Endothelial cell of umbilical vein (primary cell): ENCODE data around the gene INPP5A. TPM values are rescaled to one million over a fixed set of nuclear protein-coding genes. Genes with fewer than 3 reads are reported as not detected.
"Not testable (repeated sequence)": the region's sequence is repeated elsewhere in the genome, so short reads cannot be mapped to it uniquely, and the experiment has no call there.

ENCODE experiments used
- BruUV-seq: library from RNA; stranded (reverse); fragments of 400-500 nt; replicated peaks from 2 replicates; lab custom pipeline; 2021; lab: Mats Ljungman, UMichigan
- CTCF ChIA-PET: fragments of 300-600, 350-600 bp; sonication (Branson Sonifier 250); formaldehyde crosslinking; loops from one replicate; lab custom pipeline; 2021; ENCODE audit warnings: antibody characterized with exemption, inconsistent platforms; lab: Charles Lee
- POLR2A ChIA-PET: fragments of 300-600, 350-600 bp; sonication (Branson Sonifier 250); formaldehyde crosslinking; loops from one replicate; lab custom pipeline; 2021; ENCODE audit warnings: antibody characterized with exemption, inconsistent platforms; lab: Charles Lee
- DNase-seq: peaks from one replicate; pipeline ENCODE4 v3.0.0-alpha.2; 2011; ENCODE audit warnings: low read depth, low spot score
- FAIRE-seq: peaks from 2 replicates; lab custom pipeline; 2011; peaks lifted over from hg19 to GRCh38; lab: Jason Lieb, UNC
- H2AFZ ChIP-seq: 2 replicates; pipeline ENCODE4 v1.6.0; 2012; ENCODE audit warnings: low read depth, low read length, control low read depth, inconsistent platforms
- H3K27ac ChIP-seq: 2 replicates; pipeline ENCODE4 v1.5.1; 2011; ENCODE audit warnings: low read depth, mild to moderate bottlenecking, control low read depth, low read length, moderate library complexity; ENCODE audit not compliant: insufficient read depth
- H3K27me3 ChIP-seq, 2 experiments: 2 replicates each; pipeline versions ENCODE4 v1.6.0 to v1.6.1; 2011; ENCODE audit warnings: low read length in 2 of 2, mixed read lengths in 1 of 2; ENCODE audit not compliant: control insufficient read depth in 2 of 2, insufficient read depth in 2 of 2
- H3K36me3 ChIP-seq, 2 experiments: 2 replicates in 1 of 2; 3 replicates in 1 of 2; pipeline ENCODE4 v1.5.1; 2011; ENCODE audit warnings: low read length in 2 of 2, mild to moderate bottlenecking in 1 of 2, moderate library complexity in 1 of 2; ENCODE audit not compliant: control insufficient read depth in 2 of 2, insufficient read depth in 2 of 2; ENCODE audit errors: extremely low read depth in 1 of 2
- H3K4me1 ChIP-seq: 3 replicates; pipeline ENCODE4 v1.5.1; 2011; ENCODE audit warnings: mild to moderate bottlenecking, low read length; ENCODE audit not compliant: control insufficient read depth, insufficient read depth; ENCODE audit errors: extremely low read depth
- H3K4me2 ChIP-seq: 2 replicates; pipeline ENCODE4 v1.6.1; 2011; ENCODE audit warnings: low read length, control low read depth, mixed read lengths; ENCODE audit not compliant: insufficient read depth
- H3K4me3 ChIP-seq, 3 experiments: fragments of 200-600 bp in 1 of 3; sonication (generic), shearing (Covaris generic) in 1 of 3; replicated peaks in 1 of 3; 2 replicates each; pipeline ENCODE4 v1.5.1; 2011 to 2016; ENCODE audit warnings: control low read depth in 3 of 3, low read length in 3 of 3, mild to moderate bottlenecking in 2 of 3, inconsistent platforms in 1 of 3, low read depth in 1 of 3, moderate library complexity in 1 of 3; ENCODE audit not compliant: insufficient read depth in 1 of 3
- H3K79me2 ChIP-seq: 2 replicates; pipeline ENCODE4 v1.6.0; 2012; ENCODE audit warnings: low read length, inconsistent platforms; ENCODE audit not compliant: control insufficient read depth, insufficient read depth
- H3K9ac ChIP-seq: replicated peaks from 2 replicates; pipeline ENCODE3; 2011; ENCODE audit warnings: low read length, control low read depth; ENCODE audit not compliant: insufficient read depth; ENCODE audit errors: extremely low read depth
- H3K9me1 ChIP-seq: replicated peaks from 3 replicates; pipeline ENCODE4 v1.6.0; 2011; ENCODE audit warnings: mild to moderate bottlenecking, low read length; ENCODE audit not compliant: control insufficient read depth, insufficient read depth; ENCODE audit errors: extremely low read depth
- H3K9me3 ChIP-seq: replicated peaks from 2 replicates; pipeline ENCODE4 v1.5.1; 2012; ENCODE audit warnings: low read length, inconsistent platforms; ENCODE audit not compliant: control insufficient read depth, insufficient read depth
- H4K20me1 ChIP-seq: replicated peaks from 2 replicates; pipeline ENCODE3; 2011; ENCODE audit warnings: mild to moderate bottlenecking, low read length; ENCODE audit not compliant: control insufficient read depth, insufficient read depth; ENCODE audit errors: extremely low read depth
- CTCF ChIP-seq, 2 donors: IDR thresholded peaks; 1 replicate in 1 of 2; 2 replicates in 1 of 2; pipeline ENCODE4 v1.5.1; 2011; ENCODE audit warnings: low read length in 2 of 2, mild to moderate bottlenecking in 2 of 2, moderate library complexity in 2 of 2, control low read depth in 1 of 2, inconsistent platforms in 1 of 2, low read depth in 1 of 2; ENCODE audit not compliant: insufficient read depth in 1 of 2; ENCODE audit errors: extremely low read depth in 1 of 2
- EZH2 ChIP-seq: IDR thresholded peaks from 2 replicates; pipeline ENCODE4 v1.6.1; 2012; ENCODE audit warnings: borderline replicate concordance, low read depth, mild to moderate bottlenecking, moderate library complexity, low read length, inconsistent platforms; ENCODE audit not compliant: severe bottlenecking
- FOS ChIP-seq: IDR thresholded peaks from 2 replicates; pipeline ENCODE4 v1.6.1; 2011; ENCODE audit warnings: mild to moderate bottlenecking, low read length, moderate library complexity, borderline replicate concordance; ENCODE audit not compliant: insufficient read depth
- GATA2 ChIP-seq: IDR thresholded peaks from 2 replicates; pipeline ENCODE4 v1.7.0; 2011; ENCODE audit warnings: low read depth, mild to moderate bottlenecking, moderate library complexity, mixed read lengths, low read length; ENCODE audit not compliant: insufficient read length, insufficient read depth
- JUN ChIP-seq: IDR thresholded peaks from 2 replicates; pipeline ENCODE4 v1.6.1; 2011; ENCODE audit warnings: borderline replicate concordance, low read depth; ENCODE audit not compliant: insufficient read length, insufficient read depth
- MAX ChIP-seq: IDR thresholded peaks from 2 replicates; pipeline ENCODE4 v1.6.1; 2011; ENCODE audit not compliant: insufficient read depth, insufficient read length
- MYC ChIP-seq: IDR thresholded peaks from one replicate; pipeline ENCODE4 v1.6.1; 2011; ENCODE audit warnings: mild to moderate bottlenecking, low read depth, low read length
- POLR2A ChIP-seq: IDR thresholded peaks from 2 replicates; pipeline ENCODE4 v1.6.1; 2012; ENCODE audit warnings: low read depth, mild to moderate bottlenecking, control low read depth, low read length
- POLR2AphosphoS5 ChIP-seq: IDR thresholded peaks from 2 replicates; pipeline ENCODE4 v1.6.1; 2012; ENCODE audit warnings: low read depth, mild to moderate bottlenecking, control low read depth, low read length, moderate library complexity; ENCODE audit not compliant: insufficient read depth
- dilution Hi-C: fragments of 300-500 bp; cut with MboI; formaldehyde crosslinking; loops from one replicate; pipeline ENCODE4 v1.15.0; 2019; ENCODE audit warnings: low sequenced_read_pairs; ENCODE audit not compliant: extremely low pct_ligation_motif_present
- intact Hi-C: fragments of 100-400 bp; cut with micrococcal nuclease; formaldehyde crosslinking; loops from one replicate; pipeline ENCODE4 v1.10.0; 2022
- polyA plus RNA-seq, 4 experiments: library from polyadenylated mRNA; depleted of rRNA in 3 of 4; stranded (reverse) in 3 of 4; unstranded in 1 of 4; fragments of >200 nt; gene quantifications; 2 replicates each; pipeline versions ENCODE4 v1.2.1 to v1.2.3, GENCODE V29; 2011 to 2012; ENCODE audit warnings: missing spikeins in 1 of 4
- total RNA-seq: library from RNA; stranded (reverse); gene quantifications from 2 replicates; pipeline ENCODE4 v1.2.3, GENCODE V29; 2021

Gene INPP5A
- total and polyA plus RNA-seq, 2 donors (not counting 3 experiments of a cell fraction or from before 2014, with no cell fraction given) = 22.9 to 33.2 TPM

- TF ChIP-seq POLR2AphosphoS5 (no peak), CTCF (IDR thresholded peaks at IDR 0.05; ENCODE audit: extremely low read depth in 1 of 2, insufficient read depth in 1 of 2, low read depth in 1 of 2, low read length in 2 of 2) (no peak), FOS (no peak), GATA2 (no peak), EZH2 (no peak), POLR2A (no peak), JUN (no peak), MYC (no peak), MAX (no peak)
- H2AFZ ChIP-seq = no peak overlapping the region
- POLR2A ChIA-PET = no interaction called here
- DNase-seq = no peak
- H3K4me3 ChIP-seq = no peak overlapping the region
- H3K9me3 ChIP-seq = no peaks in the 10 kb centered on the region
- H3K79me2 ChIP-seq = no peaks in the 10 kb centered on the region
- H3K36me3 ChIP-seq = no peaks in the 10 kb centered on the region
- no TSS peak for BruUV-seq
- intact Hi-C loops = no loop called here
- no peak overlapping the region for H3K27ac ChIP-seq
- peaks cover 24 to 30% of the 10 kb centered on the region in 2 experiments for H3K27me3 ChIP-seq
- H3K9me1 ChIP-seq = no peaks in the 10 kb centered on the region
- dilution Hi-C loops = no loop called here
- FAIRE-seq = no peak
- H3K4me1 ChIP-seq = no peaks in the 10 kb centered on the region
- no peaks in the 10 kb centered on the region for H4K20me1 ChIP-seq
- CTCF ChIA-PET = interaction anchor here (1.7 kb wide), 1 partner anchor 136 kb away, joined by 6 read pairs; no protein-coding TSS in a partner anchor
- H3K9ac ChIP-seq = no peak overlapping the region
- H3K4me2 ChIP-seq = no peak overlapping the region
These were observed 253.6 kb downstream of the INPP5A start for GRCh38 chr10:132790934-132791829.

GRCh38 chr10:132792099-132792498 is 254.5 kb downstream of the INPP5A start:
- H3K4me2 ChIP-seq, intact Hi-C loops, CTCF ChIA-PET, H3K9me3 ChIP-seq, dilution Hi-C loops, FAIRE-seq, H3K4me3 ChIP-seq, H3K36me3 ChIP-seq, H3K9ac ChIP-seq, POLR2A ChIA-PET, H3K79me2 ChIP-seq, H2AFZ ChIP-seq, BruUV-seq, H3K27ac ChIP-seq, H3K9me1 ChIP-seq, H4K20me1 ChIP-seq, H3K4me1 ChIP-seq, DNase-seq: not testable (repeated sequence)
- H3K27me3 ChIP-seq = peaks cover 16 to 21% of the 10 kb centered on the region in 2 experiments
